CD4-positive, alpha-beta memory T cell (primary cell): Measurements from ENCODE around the gene KRTAP4-6. TPM values are rescaled to one million over a fixed set of nuclear protein-coding genes. Genes with fewer than 3 reads are reported as not detected.
"Not testable (repeated sequence)": the region's sequence is repeated elsewhere in the genome, so short reads cannot be mapped to it uniquely, and the experiment has no call there.

Experiments
- CTCF ChIA-PET: fragments of 350-600 bp; sonication (Branson Sonifier 250); formaldehyde crosslinking; loops from one replicate; lab custom pipeline; 2021; ENCODE audit warnings: inconsistent platforms; ENCODE audit not compliant: partially characterized antibody; lab: Charles Lee
- POLR2A ChIA-PET: fragments of 350-600 bp; sonication (Branson Sonifier 250); formaldehyde crosslinking; loops from one replicate; lab custom pipeline; 2021; ENCODE audit not compliant: partially characterized antibody; lab: Charles Lee
- DNase-seq, 5 donors: peaks; one replicate each; pipeline versions ENCODE4 v3.0.0 to v3.0.0-alpha.2; 2020 to 2022; ENCODE audit warnings: mixed read lengths in 1 of 5
- H3K27ac ChIP-seq: one replicate; pipeline ENCODE4 v1.7.0; 2013; ENCODE audit warnings: low read depth, low read length
- H3K27me3 ChIP-seq: 2 replicates; pipeline ENCODE4 v1.7.0; 2013; ENCODE audit warnings: mild to moderate bottlenecking, low read length, moderate library complexity; ENCODE audit not compliant: insufficient read depth
- H3K36me3 ChIP-seq: 2 replicates; pipeline ENCODE4 v1.7.0; 2013; ENCODE audit warnings: mild to moderate bottlenecking, low read length, moderate library complexity; ENCODE audit not compliant: insufficient read depth
- H3K4me1 ChIP-seq: 2 replicates; pipeline ENCODE4 v1.7.0; 2013; ENCODE audit warnings: mild to moderate bottlenecking, low read length, moderate library complexity; ENCODE audit not compliant: insufficient read depth
- H3K4me3 ChIP-seq, 2 donors: one replicate each; pipeline ENCODE4 v1.7.0; 2013; ENCODE audit warnings: low read length in 2 of 2, mild to moderate bottlenecking in 1 of 2
- H3K9me3 ChIP-seq, 2 donors: one replicate each; pipeline ENCODE4 v1.7.0; 2013; ENCODE audit warnings: low read length in 2 of 2, control low read depth in 1 of 2; ENCODE audit not compliant: control insufficient read depth in 1 of 2
- H3K27ac Mint-ChIP-seq, 7 donors: one replicate each; pipeline ENCODE4 v1.8.0; 2020 to 2021; ENCODE audit warnings: mixed read lengths in 7 of 7, mild to moderate bottlenecking in 6 of 7, inconsistent platforms in 3 of 7, moderate library complexity in 3 of 7
- H3K27me3 Mint-ChIP-seq, 2 donors: one replicate each; pipeline ENCODE4 v1.8.0; 2020 to 2021; ENCODE audit warnings: mixed read lengths in 2 of 2
- H3K36me3 Mint-ChIP-seq, 2 donors: one replicate each; pipeline ENCODE4 v1.8.0; 2020 to 2021; ENCODE audit warnings: mixed read lengths in 2 of 2, inconsistent platforms in 1 of 2, mild to moderate bottlenecking in 1 of 2
- H3K4me1 Mint-ChIP-seq, 4 donors: one replicate each; pipeline ENCODE4 v1.8.0; 2020 to 2021; ENCODE audit warnings: mixed read lengths in 4 of 4, mild to moderate bottlenecking in 1 of 4
- H3K4me3 Mint-ChIP-seq, 8 donors: one replicate each; pipeline ENCODE4 v1.8.0; 2020 to 2021; ENCODE audit warnings: mixed read lengths in 8 of 8, mild to moderate bottlenecking in 7 of 8, moderate library complexity in 6 of 8, inconsistent platforms in 3 of 8
- H3K9me3 Mint-ChIP-seq, 8 donors: one replicate each; pipeline ENCODE4 v1.8.0; 2020 to 2021; ENCODE audit warnings: mixed read lengths in 8 of 8, mild to moderate bottlenecking in 5 of 8, inconsistent platforms in 3 of 8, moderate library complexity in 1 of 8
- intact Hi-C: fragments of 100-400 bp; cut with micrococcal nuclease; formaldehyde crosslinking; loops from one replicate; pipeline ENCODE4 v1.15.1; 2023
- polyA plus RNA-seq, 2 donors: library from polyadenylated mRNA; unstranded; fragments of 300-500 nt; fragmentation: Illumina TruSeq; gene quantifications; one replicate each; pipeline ENCODE4 v1.2.3, GENCODE V29; 2021
- total RNA-seq, 2 experiments: library from RNA; stranded (reverse); gene quantifications; one replicate each; pipeline ENCODE4 v1.2.3, GENCODE V29; 2021

Gene KRTAP4-6
- total and polyA plus RNA-seq, 4 experiments from 2014 or later, result 0.24 TPM; not detected in 3

- Mint-ChIP-seq H3K27me3 (peaks cover 14 to 18% of the 10 kb centered on the region in 2 donors), H3K4me3 (peak overlapping the region in 2 of 8 donors; percentile 33 to 52)
- H3K27me3 ChIP-seq, H3K36me3 ChIP-seq, H3K4me3 ChIP-seq, H3K9me3 Mint-ChIP-seq, H3K4me1 Mint-ChIP-seq, H3K4me1 ChIP-seq, H3K36me3 Mint-ChIP-seq, H3K27ac Mint-ChIP-seq, DNase-seq, CTCF ChIA-PET, H3K27ac ChIP-seq, POLR2A ChIA-PET, H3K9me3 ChIP-seq: not testable (repeated sequence)
- intact Hi-C loops, result loop anchor here (5.0 kb wide), 1 partner anchor 222 kb away; no protein-coding TSS in a partner anchor
These were observed 40.5 kb downstream of the KRTAP4-6 start for GRCh38 chr17:41099682-41100480.

GRCh38 chr17:41098481-41098880 lies 41.9 kb downstream of the KRTAP4-6 start:
- Histone ChIP-seq H3K27me3 (no peaks in the 10 kb centered on the region), H3K36me3 (no peaks in the 10 kb centered on the region), H3K4me3 (no peak overlapping the region), H3K9me3 (no peaks in the 10 kb centered on the region), H3K27ac (no peak overlapping the region), H3K4me1 (no peaks in the 10 kb centered on the region)
- ChIA-PET CTCF (no interaction called here), POLR2A (no interaction called here)
- peaks cover 0 to 10% (median 5%) of the 10 kb centered on the region in 4 donors for H3K4me1 Mint-ChIP-seq
- H3K9me3 Mint-ChIP-seq, result peaks cover 0 to 2% (median 0%) of the 10 kb centered on the region in 8 donors
- H3K27ac Mint-ChIP-seq, result no peak overlapping the region
- peaks cover 15 to 16% of the 10 kb centered on the region in 2 donors for H3K27me3 Mint-ChIP-seq
- intact Hi-C loops, result no loop called here
- no peaks in the 10 kb centered on the region for H3K36me3 Mint-ChIP-seq
- no peak overlapping the region for H3K4me3 Mint-ChIP-seq
- no peak for DNase-seq

GRCh38 chr17:41098042-41098441 lies 42.3 kb downstream of the KRTAP4-6 start, which contains the start of gene KRTAP4-8:
Gene KRTAP4-8 (minus strand): TSS chr17:41098142. CDS start chr17:41098084, 58 bp downstream.
- peaks cover 0 to 3% (median 1%) of the 10 kb centered on the region in 8 donors for H3K9me3 Mint-ChIP-seq
- peak within 1 kb of the TSS in 1 of 8 donors; percentile 49 for H3K4me3 Mint-ChIP-seq
- Histone ChIP-seq H3K36me3 (no peaks in the 10 kb centered on the region), H3K4me3 (no peak within 1 kb of the TSS), H3K9me3 (no peaks in the 10 kb centered on the region), H3K4me1 (no peaks in the 10 kb centered on the region), H3K27me3 (no peaks in the 10 kb centered on the region), H3K27ac (no peak within 1 kb of the TSS)
- POLR2A ChIA-PET, result no interaction called here
- H3K27me3 Mint-ChIP-seq, result peaks cover 15 to 16% of the 10 kb centered on the region in 2 donors
- peaks cover 0 to 10% (median 5%) of the 10 kb centered on the region in 4 donors for H3K4me1 Mint-ChIP-seq
- intact Hi-C loops, result no loop called here
- CTCF ChIA-PET, result no interaction called here
- peak within 1 kb of the TSS in 1 of 7 donors; percentile 29 for H3K27ac Mint-ChIP-seq
- no peaks in the 10 kb centered on the region for H3K36me3 Mint-ChIP-seq
- DNase-seq, result no peak

GRCh38 chr17:41096055-41096454 lies 44.3 kb downstream of the KRTAP4-6 start:
- Histone ChIP-seq H3K27ac (no peak overlapping the region), H3K4me1 (no peaks in the 10 kb centered on the region), H3K36me3 (no peaks in the 10 kb centered on the region), H3K4me3 (no peak overlapping the region), H3K9me3 (no peaks in the 10 kb centered on the region), H3K27me3 (no peaks in the 10 kb centered on the region)
- ChIA-PET CTCF (no interaction called here), POLR2A (no interaction called here)
- Mint-ChIP-seq H3K36me3 (no peaks in the 10 kb centered on the region), H3K9me3 (peaks cover 0 to 10% (median 4%) of the 10 kb centered on the region in 8 donors), H3K27me3 (peaks cover 15 to 16% of the 10 kb centered on the region in 2 donors), H3K4me3 (no peak overlapping the region), H3K4me1 (peaks cover 0 to 10% (median 5%) of the 10 kb centered on the region in 4 donors), H3K27ac (no peak overlapping the region)
- DNase-seq, result no peak
- intact Hi-C loops, result no loop called here

Other genes with a start within 250 kb of the KRTAP4-6 start
Only the 30 nearest of the 39 such genes appear.
- gene KRTAP3-3, start 146.4 kb downstream of the KRTAP4-6 start, total RNA-seq, result not detected
- not detected for gene KRTAP3-3, start 146.4 kb downstream of the KRTAP4-6 start, polyA plus RNA-seq
- gene KRTAP3-2, start 140.6 kb downstream of the KRTAP4-6 start, total RNA-seq, result not detected
- not detected for gene KRTAP3-2, start 140.6 kb downstream of the KRTAP4-6 start, polyA plus RNA-seq
- not detected for gene KRTAP3-1, start 131.4 kb downstream of the KRTAP4-6 start, total RNA-seq
- not detected for gene KRTAP3-1, start 131.4 kb downstream of the KRTAP4-6 start, polyA plus RNA-seq
- gene KRTAP1-5, start 113.3 kb downstream of the KRTAP4-6 start, total RNA-seq, result not detected
- not detected for gene KRTAP1-5, start 113.3 kb downstream of the KRTAP4-6 start, polyA plus RNA-seq
- gene KRTAP1-4, start 110.3 kb downstream of the KRTAP4-6 start, total RNA-seq, result not detected
- gene KRTAP1-4, start 110.3 kb downstream of the KRTAP4-6 start, polyA plus RNA-seq, result not detected
- gene KRTAP1-3, start 105.7 kb downstream of the KRTAP4-6 start, total RNA-seq, result not detected
- not detected for gene KRTAP1-3, start 105.7 kb downstream of the KRTAP4-6 start, polyA plus RNA-seq
- not detected for gene KRTAP1-1, start 99.1 kb downstream of the KRTAP4-6 start, total RNA-seq
- gene KRTAP1-1, start 99.1 kb downstream of the KRTAP4-6 start, polyA plus RNA-seq, result not detected
- gene KRTAP2-1, start 93.2 kb downstream of the KRTAP4-6 start, total RNA-seq, result not detected
- gene KRTAP2-1, start 93.2 kb downstream of the KRTAP4-6 start, polyA plus RNA-seq, result not detected
- gene KRTAP2-2, start 85.3 kb downstream of the KRTAP4-6 start, total RNA-seq, result not detected
- gene KRTAP2-2, start 85.3 kb downstream of the KRTAP4-6 start, polyA plus RNA-seq, result not detected
- not detected for gene KRTAP2-3, start 80.4 kb downstream of the KRTAP4-6 start, total RNA-seq
- gene KRTAP2-3, start 80.4 kb downstream of the KRTAP4-6 start, polyA plus RNA-seq, result not detected
- not detected for gene KRTAP2-4, start 74.7 kb downstream of the KRTAP4-6 start, total RNA-seq
- gene KRTAP2-4, start 74.7 kb downstream of the KRTAP4-6 start, polyA plus RNA-seq, result not detected
- not detected for gene KRTAP4-7, start 56.4 kb downstream of the KRTAP4-6 start, total RNA-seq
- gene KRTAP4-7, start 56.4 kb downstream of the KRTAP4-6 start, polyA plus RNA-seq, result not detected
- gene KRTAP4-8, start 42.4 kb downstream of the KRTAP4-6 start, total RNA-seq, result not detected
- gene KRTAP4-8, start 42.4 kb downstream of the KRTAP4-6 start, polyA plus RNA-seq, result not detected
- gene KRTAP4-16, start 38.3 kb downstream of the KRTAP4-6 start, total RNA-seq, result not detected
- gene KRTAP4-16, start 38.3 kb downstream of the KRTAP4-6 start, polyA plus RNA-seq, result not detected
- gene KRTAP4-9, start 35.2 kb downstream of the KRTAP4-6 start, total RNA-seq, result not detected
- not detected for gene KRTAP4-9, start 35.2 kb downstream of the KRTAP4-6 start, polyA plus RNA-seq
- not detected for gene KRTAP4-11, start 22.2 kb downstream of the KRTAP4-6 start, total RNA-seq
- not detected for gene KRTAP4-11, start 22.2 kb downstream of the KRTAP4-6 start, polyA plus RNA-seq
- not detected for gene KRTAP4-12, start 16.4 kb downstream of the KRTAP4-6 start, total RNA-seq
- gene KRTAP4-12, start 16.4 kb downstream of the KRTAP4-6 start, polyA plus RNA-seq, result not detected
- gene KRTAP4-5, start 9.3 kb upstream of the KRTAP4-6 start, total RNA-seq, result not detected
- gene KRTAP4-5, start 9.3 kb upstream of the KRTAP4-6 start, polyA plus RNA-seq, result not detected
- gene KRTAP4-4, start 20.2 kb upstream of the KRTAP4-6 start, total RNA-seq, result not detected
- gene KRTAP4-4, start 20.2 kb upstream of the KRTAP4-6 start, polyA plus RNA-seq, result not detected
- gene KRTAP4-3, start 27.7 kb upstream of the KRTAP4-6 start, total RNA-seq, result not detected
- gene KRTAP4-3, start 27.7 kb upstream of the KRTAP4-6 start, polyA plus RNA-seq, result not detected
- not detected for gene KRTAP4-2, start 37.7 kb upstream of the KRTAP4-6 start, total RNA-seq
- not detected for gene KRTAP4-2, start 37.7 kb upstream of the KRTAP4-6 start, polyA plus RNA-seq
- gene KRTAP4-1, start 44.4 kb upstream of the KRTAP4-6 start, total RNA-seq, result not detected
- not detected for gene KRTAP4-1, start 44.4 kb upstream of the KRTAP4-6 start, polyA plus RNA-seq
- not detected for gene KRTAP9-1, start 49.3 kb upstream of the KRTAP4-6 start, total RNA-seq
- not detected for gene KRTAP9-1, start 49.3 kb upstream of the KRTAP4-6 start, polyA plus RNA-seq
- not detected for gene KRTAP9-2, start 86.1 kb upstream of the KRTAP4-6 start, total RNA-seq
- gene KRTAP9-2, start 86.1 kb upstream of the KRTAP4-6 start, polyA plus RNA-seq, result not detected
- gene KRTAP9-3, start 91.9 kb upstream of the KRTAP4-6 start, total RNA-seq, result not detected
- gene KRTAP9-3, start 91.9 kb upstream of the KRTAP4-6 start, polyA plus RNA-seq, result not detected
- not detected for gene KRTAP9-8, start 97.5 kb upstream of the KRTAP4-6 start, total RNA-seq
- not detected for gene KRTAP9-8, start 97.5 kb upstream of the KRTAP4-6 start, polyA plus RNA-seq
- not detected for gene KRTAP9-4, start 109.1 kb upstream of the KRTAP4-6 start, total RNA-seq
- gene KRTAP9-4, start 109.1 kb upstream of the KRTAP4-6 start, polyA plus RNA-seq, result not detected
- gene KRTAP9-9, start 114.8 kb upstream of the KRTAP4-6 start, total RNA-seq, result not detected
- gene KRTAP9-9, start 114.8 kb upstream of the KRTAP4-6 start, polyA plus RNA-seq, result not detected
- gene KRTAP9-6, start 124.8 kb upstream of the KRTAP4-6 start, total RNA-seq, result not detected
- not detected for gene KRTAP9-6, start 124.8 kb upstream of the KRTAP4-6 start, polyA plus RNA-seq
- gene KRTAP9-7, start 135.2 kb upstream of the KRTAP4-6 start, total RNA-seq, result not detected
- gene KRTAP9-7, start 135.2 kb upstream of the KRTAP4-6 start, polyA plus RNA-seq, result not detected